DMS79 treated with DMSO at 0.1 percent for 48 hours (cell line): ENCODE measurements around the gene S100PBP.
A peak's percentile ranks its signal among the peaks of the same experiment; 100 is the strongest.

Experiments
- DNase-seq: peaks from one replicate; lab custom pipeline; 2025; lab: John Stamatoyannopoulos, UW

The S100PBP gene

GRCh38 chr1:32817159-32817814, at the start of gene S100PBP, which contains the start of gene YARS1:
S100PBP (plus strand) TSS chr1:32817653; CDS start chr1:32826100, 8,447 bp downstream.
YARS1 (minus strand) TSS chr1:32817358; CDS start chr1:32817244, 114 bp downstream.
- DNase-seq, result peak; percentile 99

DNA sequence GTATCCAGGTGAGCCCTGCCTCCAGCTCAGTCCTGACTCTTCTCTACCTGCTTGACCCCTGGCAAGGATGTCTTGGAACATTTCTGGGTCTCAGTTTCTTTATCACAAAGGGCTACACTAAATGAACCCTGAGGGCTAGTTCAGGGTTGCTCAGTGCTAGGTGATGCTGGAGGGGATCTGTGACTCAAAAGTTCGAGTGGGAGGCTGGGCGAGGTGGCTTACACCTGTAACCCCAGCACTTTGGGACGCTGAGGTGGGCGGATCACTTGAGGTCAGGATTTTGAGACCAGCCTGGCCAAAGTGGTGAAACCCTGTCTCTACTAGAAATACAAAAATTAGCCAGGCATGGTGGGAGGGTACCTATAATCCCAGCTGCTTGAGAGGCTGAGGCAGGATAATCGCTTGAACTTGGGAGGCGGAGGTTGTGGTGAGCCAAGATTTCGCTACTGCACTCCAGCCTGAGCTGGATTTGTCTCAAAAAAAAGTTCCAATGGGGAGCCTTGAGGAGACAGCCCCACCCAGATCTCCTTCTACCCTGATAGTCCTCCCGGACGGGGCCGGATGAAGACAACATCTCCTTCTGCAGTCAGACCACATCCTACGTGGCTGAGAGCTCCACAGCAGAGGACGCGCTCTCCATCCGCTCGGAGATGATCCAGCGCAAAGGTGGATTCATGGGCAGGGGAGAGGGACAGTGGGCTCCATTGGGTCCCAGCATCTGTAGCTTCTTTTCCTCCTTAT, 49.2 kb upstream of the S100PBP start:
- no peak for DNase-seq

DNA sequence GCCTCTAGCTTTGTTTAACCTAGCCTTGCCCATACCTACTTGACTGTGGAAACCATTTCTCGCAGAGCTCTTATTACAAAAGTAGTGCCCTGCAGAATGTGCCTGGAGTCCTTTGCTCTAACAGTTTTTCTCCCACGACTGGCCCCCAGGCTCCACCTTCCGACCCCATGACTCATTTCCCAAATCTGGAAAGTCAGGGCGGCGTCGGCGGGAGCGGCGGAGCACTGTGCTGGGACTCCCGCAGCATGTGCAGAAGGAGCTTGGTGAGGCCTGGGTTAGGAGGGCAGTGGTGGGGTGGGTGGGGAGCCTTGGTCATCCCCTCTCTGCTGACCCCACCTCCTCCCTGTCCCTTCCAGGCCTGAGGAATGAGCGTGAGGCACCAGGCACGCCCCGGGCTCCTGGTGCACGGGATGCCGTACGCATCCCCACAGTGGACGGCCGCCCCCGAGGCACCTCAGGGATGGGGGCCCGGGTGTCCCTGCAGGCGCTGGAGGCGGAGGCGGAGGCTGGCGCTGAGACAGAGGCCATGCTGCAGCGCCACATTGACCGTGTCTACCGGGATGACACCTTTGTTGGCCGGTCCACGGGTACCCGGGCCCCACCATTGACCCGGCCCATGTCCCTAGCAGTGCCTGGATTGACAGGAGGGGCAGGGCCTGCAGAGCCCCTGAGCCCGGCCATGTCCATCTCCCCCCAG, 47.8 kb upstream of the S100PBP start:
- no peak for DNase-seq

- no peak for DNase-seq
Observed at GRCh38 chr1:32770221-32770731, 47.2 kb upstream of the S100PBP start.

- DNase-seq, result no peak
Observed at GRCh38 chr1:32770741-32771548, 46.5 kb upstream of the S100PBP start.

DNA sequence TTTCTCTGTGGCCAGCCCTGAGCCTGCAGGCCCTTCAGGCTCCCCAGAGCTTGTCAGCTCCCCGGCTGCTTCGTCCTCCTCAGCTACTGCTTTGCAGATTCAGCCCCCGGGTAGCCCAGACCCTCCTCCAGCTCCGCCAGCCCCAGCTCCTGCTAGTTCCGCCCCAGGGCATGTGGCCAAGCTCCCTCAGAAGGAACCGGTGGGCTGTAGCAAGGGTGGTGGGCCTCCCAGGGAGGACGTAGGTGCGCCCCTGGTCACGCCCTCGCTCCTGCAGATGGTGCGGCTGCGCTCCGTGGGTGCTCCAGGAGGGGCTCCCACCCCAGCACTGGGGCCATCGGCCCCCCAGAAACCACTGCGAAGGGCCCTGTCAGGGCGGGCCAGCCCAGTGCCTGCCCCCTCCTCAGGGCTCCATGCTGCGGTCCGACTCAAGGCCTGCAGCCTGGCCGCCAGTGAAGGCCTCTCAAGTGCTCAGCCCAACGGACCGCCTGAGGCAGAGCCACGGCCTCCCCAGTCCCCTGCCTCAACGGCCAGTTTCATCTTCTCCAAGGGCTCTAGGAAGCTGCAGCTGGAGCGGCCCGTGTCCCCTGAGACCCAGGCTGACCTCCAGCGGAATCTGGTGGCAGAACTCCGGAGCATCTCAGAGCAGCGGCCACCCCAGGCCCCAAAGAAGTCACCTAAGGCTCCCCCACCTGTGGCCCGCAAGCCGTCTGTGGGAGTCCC, 45.7 kb upstream of the S100PBP start:
- no peak for DNase-seq

- no peak for DNase-seq
Observed at GRCh38 chr1:32772281-32773017, 45.0 kb upstream of the S100PBP start.

- DNase-seq, result peak; percentile 39
Observed at GRCh38 chr1:32773018-32773763, 44.3 kb upstream of the S100PBP start.

DNA sequence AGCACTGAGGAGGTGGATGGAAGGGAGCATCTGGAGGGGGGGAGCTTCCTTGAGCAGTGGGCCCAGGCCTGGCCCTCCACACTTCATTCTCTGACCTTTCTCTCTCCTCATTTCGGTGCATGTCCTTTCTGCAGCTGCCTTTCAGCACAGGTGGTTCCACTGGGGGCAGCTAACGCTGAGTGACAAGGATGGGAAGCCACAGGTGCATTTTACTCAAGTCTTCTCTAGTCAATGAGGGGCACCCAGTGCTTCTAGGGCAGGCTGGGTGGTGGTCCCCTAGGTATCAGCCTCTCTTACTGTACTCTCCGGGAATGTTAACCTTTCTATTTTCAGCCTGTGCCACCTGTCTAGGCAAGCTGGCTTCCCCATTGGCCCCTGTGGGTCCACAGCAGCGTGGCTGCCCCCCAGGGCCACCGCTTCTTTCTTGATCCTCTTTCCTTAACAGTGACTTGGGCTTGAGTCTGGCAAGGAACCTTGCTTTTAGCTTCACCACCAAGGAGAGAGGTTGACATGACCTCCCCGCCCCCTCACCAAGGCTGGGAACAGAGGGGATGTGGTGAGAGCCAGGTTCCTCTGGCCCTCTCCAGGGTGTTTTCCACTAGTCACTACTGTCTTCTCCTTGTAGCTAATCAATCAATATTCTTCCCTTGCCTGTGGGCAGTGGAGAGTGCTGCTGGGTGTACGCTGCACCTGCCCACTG, 43.5 kb upstream of the S100PBP start:
- no peak for DNase-seq

DNA sequence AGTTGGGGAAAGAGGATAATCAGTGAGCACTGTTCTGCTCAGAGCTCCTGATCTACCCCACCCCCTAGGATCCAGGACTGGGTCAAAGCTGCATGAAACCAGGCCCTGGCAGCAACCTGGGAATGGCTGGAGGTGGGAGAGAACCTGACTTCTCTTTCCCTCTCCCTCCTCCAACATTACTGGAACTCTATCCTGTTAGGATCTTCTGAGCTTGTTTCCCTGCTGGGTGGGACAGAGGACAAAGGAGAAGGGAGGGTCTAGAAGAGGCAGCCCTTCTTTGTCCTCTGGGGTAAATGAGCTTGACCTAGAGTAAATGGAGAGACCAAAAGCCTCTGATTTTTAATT, 43.0 kb upstream of the S100PBP start:
- DNase-seq, result no peak

GRCh38 chr1:32774950-32775634, 42.4 kb upstream of the S100PBP start:
- peak; percentile 52 for DNase-seq

DNA sequence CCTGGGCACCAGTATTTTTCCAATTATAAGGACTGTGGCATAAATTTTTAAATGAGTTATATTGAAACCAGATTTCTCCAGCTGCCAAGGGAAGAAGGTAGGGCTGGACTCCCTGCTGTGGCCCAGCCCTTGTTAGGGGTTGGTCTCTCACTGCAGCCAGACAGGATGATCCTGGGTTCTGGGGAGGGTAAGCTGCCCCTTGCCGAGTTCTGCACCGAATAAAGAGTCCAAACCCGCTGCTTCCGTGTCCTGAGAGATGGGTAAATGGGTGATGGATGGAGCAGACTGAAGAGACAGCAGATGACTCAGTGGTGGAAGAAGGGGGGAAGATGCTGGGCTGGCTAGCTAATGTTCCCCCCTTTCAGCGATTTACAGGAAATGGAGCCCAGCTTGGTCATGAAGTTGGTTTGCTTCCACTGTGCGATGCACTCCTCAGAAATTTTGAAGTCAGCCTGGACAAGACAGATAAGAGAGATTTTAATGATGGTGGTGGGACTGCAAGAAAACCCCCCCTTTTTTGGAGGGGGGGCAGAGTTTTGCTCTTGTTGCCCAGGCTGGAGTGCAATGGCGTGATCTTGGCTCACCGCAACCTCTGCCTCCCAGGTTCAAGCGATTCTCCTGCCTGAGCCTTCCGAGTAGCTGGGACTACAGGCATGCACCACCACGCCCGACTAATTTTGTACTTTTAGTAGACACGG, 41.7 kb upstream of the S100PBP start:
- DNase-seq, result no peak

- DNase-seq, result no peak
Observed at GRCh38 chr1:32779242-32779641, 38.2 kb upstream of the S100PBP start.

DNA sequence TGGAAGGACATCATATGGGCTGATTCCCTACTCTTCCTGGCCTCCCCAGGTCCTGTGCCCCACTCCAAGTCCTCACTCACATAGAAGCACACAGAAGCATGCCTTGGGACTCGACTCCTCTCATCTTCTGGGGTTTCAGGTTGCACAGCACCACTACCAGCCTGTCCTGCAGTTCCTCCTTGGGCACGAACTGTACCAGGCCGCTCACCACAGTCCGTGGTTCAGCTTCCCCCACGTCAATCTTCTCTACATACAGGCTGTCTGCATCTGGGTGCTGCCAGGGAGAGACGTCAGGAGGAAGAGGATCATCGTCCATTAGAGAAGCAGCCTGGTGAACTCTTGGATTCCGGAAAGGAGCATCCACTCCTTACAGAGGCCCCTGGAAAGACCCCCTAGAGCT, 37.4 kb upstream of the S100PBP start:
- DNase-seq, result no peak

GRCh38 chr1:32780628-32781234, 36.7 kb upstream of the S100PBP start:
- DNase-seq, result no peak

- DNase-seq, result no peak
Observed at GRCh38 chr1:32782086-32782485, 35.4 kb upstream of the S100PBP start.

DNA sequence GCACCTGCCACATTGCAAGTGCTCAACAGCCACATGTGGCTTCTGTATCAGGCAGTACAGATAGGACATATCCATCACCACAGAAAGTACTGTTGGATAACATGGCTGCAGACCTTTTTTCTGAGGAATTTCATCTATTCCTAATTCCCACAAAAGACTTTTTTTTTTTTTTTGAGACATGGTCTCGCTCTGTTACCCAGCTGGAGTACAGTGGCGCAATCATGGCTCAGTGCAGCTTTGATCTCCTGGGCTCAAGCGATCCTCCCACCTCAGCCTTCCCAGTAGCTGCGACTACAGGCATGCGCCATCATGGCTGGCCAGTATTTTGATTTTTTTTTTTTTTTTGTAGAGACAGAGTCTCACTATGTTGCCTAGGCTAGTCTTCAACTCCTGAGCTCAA, 33.6 kb upstream of the S100PBP start:
- no peak for DNase-seq

- DNase-seq, result no peak
Observed at GRCh38 chr1:32784817-32785216, 32.6 kb upstream of the S100PBP start.
